Upper lobe of left lung (tissue), 4 donors: ENCODE measurements around the gene TRMT61A.

Experiments used
- EP300 ChIP-seq, 4 donors: sonication (generic); formaldehyde crosslinking; IDR thresholded peaks; one replicate each; pipeline ENCODE4 v1.5.1; 2017; ENCODE audit warnings: antibody characterized with exemption in 4 of 4, control low read depth in 2 of 4
- POLR2A ChIP-seq, 4 donors: fragments of 450-650 bp; IDR thresholded peaks; one replicate each; pipeline ENCODE4 v1.5.1; 2016 to 2017; ENCODE audit warnings: antibody characterized with exemption in 4 of 4, mild to moderate bottlenecking in 2 of 4
- POLR2AphosphoS5 ChIP-seq, 2 donors: sonication (generic); formaldehyde crosslinking; IDR thresholded peaks; one replicate each; pipeline ENCODE4 v1.5.1; 2017; ENCODE audit warnings: antibody characterized with exemption in 2 of 2
- TF ChIP-seq, protein P1 (sequence below), 6 experiments: fragments of 450-650 bp in 4 of 6; fragments of 200-600 bp in 2 of 6; sonication (generic) in 2 of 6; IDR thresholded peaks; one replicate each; pipeline ENCODE4 v1.5.1; 2016 to 2019; ENCODE audit warnings: antibody characterized with exemption in 6 of 6

DNA sequence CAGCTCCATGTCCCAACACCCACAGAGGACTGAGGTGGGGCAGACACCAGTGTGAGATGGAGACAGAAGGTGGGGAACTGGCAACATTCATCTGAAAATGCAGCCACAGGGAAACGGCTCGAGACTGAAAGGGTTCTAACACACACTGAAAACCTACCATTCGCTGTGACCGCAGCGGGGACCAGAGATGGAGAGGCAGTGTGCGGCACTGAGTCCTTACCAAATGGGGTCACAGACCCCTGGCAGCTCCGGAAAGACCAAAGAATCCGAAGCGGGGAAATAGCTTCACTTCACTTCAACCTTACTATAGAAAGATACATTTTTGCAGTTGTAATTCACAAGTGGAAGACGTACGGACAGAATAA lies 23.8 kb downstream of the TRMT61A start:
- TF ChIP-seq, protein P1, sequence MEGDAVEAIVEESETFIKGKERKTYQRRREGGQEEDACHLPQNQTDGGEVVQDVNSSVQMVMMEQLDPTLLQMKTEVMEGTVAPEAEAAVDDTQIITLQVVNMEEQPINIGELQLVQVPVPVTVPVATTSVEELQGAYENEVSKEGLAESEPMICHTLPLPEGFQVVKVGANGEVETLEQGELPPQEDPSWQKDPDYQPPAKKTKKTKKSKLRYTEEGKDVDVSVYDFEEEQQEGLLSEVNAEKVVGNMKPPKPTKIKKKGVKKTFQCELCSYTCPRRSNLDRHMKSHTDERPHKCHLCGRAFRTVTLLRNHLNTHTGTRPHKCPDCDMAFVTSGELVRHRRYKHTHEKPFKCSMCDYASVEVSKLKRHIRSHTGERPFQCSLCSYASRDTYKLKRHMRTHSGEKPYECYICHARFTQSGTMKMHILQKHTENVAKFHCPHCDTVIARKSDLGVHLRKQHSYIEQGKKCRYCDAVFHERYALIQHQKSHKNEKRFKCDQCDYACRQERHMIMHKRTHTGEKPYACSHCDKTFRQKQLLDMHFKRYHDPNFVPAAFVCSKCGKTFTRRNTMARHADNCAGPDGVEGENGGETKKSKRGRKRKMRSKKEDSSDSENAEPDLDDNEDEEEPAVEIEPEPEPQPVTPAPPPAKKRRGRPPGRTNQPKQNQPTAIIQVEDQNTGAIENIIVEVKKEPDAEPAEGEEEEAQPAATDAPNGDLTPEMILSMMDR (IDR thresholded peaks at IDR 0.05), result no peak
- TF ChIP-seq POLR2AphosphoS5 (IDR thresholded peaks at IDR 0.05) (no peak), POLR2A (IDR thresholded peaks at IDR 0.05) (no peak), EP300 (IDR thresholded peaks at IDR 0.05) (no peak)
